Measurements from ENCODE around the gene LCN15.
A peak's percentile ranks its signal among the peaks of the same experiment; 100 is the strongest.

The LCN15 gene

DNA sequence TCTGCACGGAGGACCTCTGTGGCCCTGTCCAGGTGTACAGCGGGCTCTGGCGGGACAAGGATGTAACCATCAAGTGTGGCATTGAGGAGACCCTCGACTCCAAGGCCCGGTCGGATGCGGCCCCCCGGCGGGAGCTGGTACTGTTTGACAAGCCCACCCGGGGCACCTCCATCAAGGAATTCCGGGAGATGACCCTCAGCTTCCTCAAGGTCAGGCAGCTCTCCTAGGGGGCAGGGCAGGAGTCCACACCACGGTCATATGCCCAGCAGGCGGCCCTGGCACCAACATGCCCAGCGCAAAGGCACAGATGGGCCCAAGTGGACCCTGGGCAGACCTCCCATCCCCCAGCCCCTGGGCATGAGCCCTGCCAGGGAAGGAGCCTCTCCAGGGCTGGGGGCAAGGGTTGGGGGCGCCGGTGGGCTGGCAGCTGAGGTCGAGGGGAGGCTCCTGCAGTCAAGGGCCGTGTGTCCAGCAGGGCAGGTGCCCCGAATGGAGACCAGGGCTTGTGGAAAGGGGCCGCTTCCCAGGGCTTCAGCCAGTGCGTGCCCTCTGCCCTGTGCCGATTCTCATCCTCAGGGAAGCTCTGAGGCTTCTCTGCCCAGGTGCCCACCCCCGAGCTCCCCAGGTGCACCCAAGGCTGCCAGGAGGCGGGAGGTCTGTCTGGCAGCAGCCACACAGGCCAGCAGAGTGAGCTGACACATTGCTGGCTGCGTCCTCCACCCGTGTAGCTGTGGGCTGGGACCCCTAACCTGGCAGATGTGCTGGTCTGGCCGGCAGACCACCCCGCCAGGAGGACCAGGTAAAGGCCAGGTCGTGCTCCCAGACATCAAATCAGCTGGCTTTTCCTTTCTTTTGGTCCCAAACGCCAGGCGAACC lies 42.0 kb downstream of the LCN15 start:
- ATAC-seq: peak; percentile 3
- no peak for TF ChIP-seq ZNF70 (CRISPR knock-in tag; IDR thresholded peaks at IDR 0.05)

DNA sequence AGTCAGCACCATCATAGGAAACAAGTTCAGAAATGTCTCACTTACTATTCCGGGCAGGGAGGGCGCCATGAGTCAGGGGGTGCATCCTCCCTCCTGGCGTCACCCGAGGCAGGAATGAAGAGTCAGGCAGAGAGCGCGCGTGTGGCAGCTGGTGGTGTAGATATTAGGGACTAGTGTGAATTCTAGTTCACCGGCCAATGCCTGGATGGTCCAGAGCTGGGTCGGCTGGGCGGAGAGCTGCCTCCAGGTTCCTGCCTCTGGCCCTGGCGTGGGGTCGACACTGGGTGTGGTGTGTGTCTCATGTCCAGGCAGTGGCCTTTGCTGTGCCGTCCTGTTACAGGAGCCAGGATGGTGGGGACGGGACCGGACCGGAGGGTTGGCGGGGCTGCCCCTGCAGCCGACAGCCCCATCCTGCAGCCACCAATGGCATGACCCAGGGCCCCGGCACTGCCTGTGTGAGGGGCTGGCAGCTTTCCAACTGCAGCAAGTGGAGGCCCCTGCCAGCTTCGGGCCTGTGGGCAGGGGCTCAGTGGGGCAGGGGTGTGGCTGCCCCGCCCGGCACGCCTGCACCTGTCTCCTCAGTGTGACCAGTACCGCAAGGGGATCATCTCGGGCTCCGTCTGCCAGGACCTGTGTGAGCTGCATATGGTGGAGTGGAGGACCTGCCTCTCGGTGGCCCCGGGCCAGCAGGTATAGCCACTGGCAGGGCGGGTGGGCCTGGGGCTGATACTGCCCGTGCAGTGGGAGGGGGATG lies 42.8 kb downstream of the LCN15 start:
- peak; percentile 34 for ATAC-seq

DNA sequence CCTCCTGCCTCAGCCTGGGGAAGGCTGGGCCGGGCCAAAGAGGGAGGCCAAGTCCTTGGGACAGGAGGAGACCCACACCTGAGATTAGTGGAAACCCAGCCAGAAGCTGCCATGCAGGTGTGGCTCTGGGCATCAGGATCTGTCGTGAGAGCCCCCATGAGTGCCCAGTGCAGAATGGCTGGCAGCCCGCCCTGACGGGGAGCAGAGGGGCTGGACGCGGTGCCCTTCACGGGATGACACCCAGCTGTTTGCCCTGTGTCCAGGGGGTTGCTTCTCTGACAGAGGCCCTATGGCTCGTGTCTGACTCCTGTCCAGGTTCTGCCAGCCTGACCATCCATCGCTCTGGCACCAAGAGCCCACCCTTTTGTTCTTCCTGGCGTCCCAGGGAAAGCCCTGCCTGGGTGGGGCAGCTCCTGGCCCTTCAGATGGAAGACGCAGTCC lies 43.4 kb downstream of the LCN15 start:
- TF ChIP-seq OSR1 (CRISPR knock-in tag; IDR thresholded peaks at IDR 0.05) (no peak), ZFP3 (CRISPR knock-in tag; IDR thresholded peaks at IDR 0.05) (no peak), ZNF8 (CRISPR knock-in tag; IDR thresholded peaks at IDR 0.05) (no peak), CSDC2 (CRISPR knock-in tag; IDR thresholded peaks at IDR 0.05) (no peak), SNAI2 (CRISPR knock-in tag; IDR thresholded peaks at IDR 0.05) (no peak), ZNF565 (CRISPR knock-in tag; conservative IDR thresholded peaks at IDR 0.05; ENCODE audit: low read depth) (no peak)
- TF ChIP-seq, protein P1, sequence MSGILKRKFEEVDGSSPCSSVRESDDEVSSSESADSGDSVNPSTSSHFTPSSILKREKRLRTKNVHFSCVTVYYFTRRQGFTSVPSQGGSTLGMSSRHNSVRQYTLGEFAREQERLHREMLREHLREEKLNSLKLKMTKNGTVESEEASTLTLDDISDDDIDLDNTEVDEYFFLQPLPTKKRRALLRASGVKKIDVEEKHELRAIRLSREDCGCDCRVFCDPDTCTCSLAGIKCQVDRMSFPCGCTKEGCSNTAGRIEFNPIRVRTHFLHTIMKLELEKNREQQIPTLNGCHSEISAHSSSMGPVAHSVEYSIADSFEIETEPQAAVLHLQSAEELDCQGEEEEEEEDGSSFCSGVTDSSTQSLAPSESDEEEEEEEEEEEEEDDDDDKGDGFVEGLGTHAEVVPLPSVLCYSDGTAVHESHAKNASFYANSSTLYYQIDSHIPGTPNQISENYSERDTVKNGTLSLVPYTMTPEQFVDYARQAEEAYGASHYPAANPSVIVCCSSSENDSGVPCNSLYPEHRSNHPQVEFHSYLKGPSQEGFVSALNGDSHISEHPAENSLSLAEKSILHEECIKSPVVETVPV (CRISPR knock-in tag; IDR thresholded peaks at IDR 0.05): no peak
- TF ChIP-seq, protein P2, sequence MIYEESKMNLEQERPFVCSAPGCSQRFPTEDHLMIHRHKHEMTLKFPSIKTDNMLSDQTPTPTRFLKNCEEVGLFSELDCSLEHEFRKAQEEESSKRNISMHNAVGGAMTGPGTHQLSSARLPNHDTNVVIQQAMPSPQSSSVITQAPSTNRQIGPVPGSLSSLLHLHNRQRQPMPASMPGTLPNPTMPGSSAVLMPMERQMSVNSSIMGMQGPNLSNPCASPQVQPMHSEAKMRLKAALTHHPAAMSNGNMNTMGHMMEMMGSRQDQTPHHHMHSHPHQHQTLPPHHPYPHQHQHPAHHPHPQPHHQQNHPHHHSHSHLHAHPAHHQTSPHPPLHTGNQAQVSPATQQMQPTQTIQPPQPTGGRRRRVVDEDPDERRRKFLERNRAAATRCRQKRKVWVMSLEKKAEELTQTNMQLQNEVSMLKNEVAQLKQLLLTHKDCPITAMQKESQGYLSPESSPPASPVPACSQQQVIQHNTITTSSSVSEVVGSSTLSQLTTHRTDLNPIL (CRISPR knock-in tag; IDR thresholded peaks at IDR 0.05; ENCODE audit: low read depth): no peak
- TF ChIP-seq, protein P3, sequence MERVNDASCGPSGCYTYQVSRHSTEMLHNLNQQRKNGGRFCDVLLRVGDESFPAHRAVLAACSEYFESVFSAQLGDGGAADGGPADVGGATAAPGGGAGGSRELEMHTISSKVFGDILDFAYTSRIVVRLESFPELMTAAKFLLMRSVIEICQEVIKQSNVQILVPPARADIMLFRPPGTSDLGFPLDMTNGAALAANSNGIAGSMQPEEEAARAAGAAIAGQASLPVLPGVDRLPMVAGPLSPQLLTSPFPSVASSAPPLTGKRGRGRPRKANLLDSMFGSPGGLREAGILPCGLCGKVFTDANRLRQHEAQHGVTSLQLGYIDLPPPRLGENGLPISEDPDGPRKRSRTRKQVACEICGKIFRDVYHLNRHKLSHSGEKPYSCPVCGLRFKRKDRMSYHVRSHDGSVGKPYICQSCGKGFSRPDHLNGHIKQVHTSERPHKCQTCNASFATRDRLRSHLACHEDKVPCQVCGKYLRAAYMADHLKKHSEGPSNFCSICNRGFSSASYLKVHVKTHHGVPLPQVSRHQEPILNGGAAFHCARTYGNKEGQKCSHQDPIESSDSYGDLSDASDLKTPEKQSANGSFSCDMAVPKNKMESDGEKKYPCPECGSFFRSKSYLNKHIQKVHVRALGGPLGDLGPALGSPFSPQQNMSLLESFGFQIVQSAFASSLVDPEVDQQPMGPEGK (CRISPR knock-in tag; IDR thresholded peaks at IDR 0.05; ENCODE audit: borderline replicate concordance): no peak
- peak; percentile 3 for ATAC-seq

More for the DNA sequence above, 42.8 kb downstream of the LCN15 start:
- TF ChIP-seq, protein P1 (CRISPR knock-in tag; IDR thresholded peaks at IDR 0.05): no peak
- no peak for TF ChIP-seq ZC3H10 (CRISPR knock-in tag; IDR thresholded peaks at IDR 0.05)
- TF ChIP-seq TCF4 (CRISPR knock-in tag; IDR thresholded peaks at IDR 0.05; ENCODE audit: borderline replicate concordance): no peak

- TF ChIP-seq ZNF565 (CRISPR knock-in tag; conservative IDR thresholded peaks at IDR 0.05; ENCODE audit: low read depth) (no peak), BACH2 (CRISPR knock-in tag; IDR thresholded peaks at IDR 0.05; ENCODE audit: borderline replicate concordance) (no peak), ZC3H10 (CRISPR knock-in tag; IDR thresholded peaks at IDR 0.05) (no peak), POU6F1 (CRISPR knock-in tag; IDR thresholded peaks at IDR 0.05; ENCODE audit: borderline replicate concordance, low read depth) (no peak)
- no peak; the same call in 2 of the 3 replicates for ATAC-seq
These were observed 43.9 kb downstream of the LCN15 start for GRCh38 chr9:136720251-136720897.

Data from SK-N-SH treated with all-trans-retinoic acid at 6 μM for 48 hours (cell line).